GM23248 (cell line): ENCODE results near the gene USP46. TPM values are rescaled to one million over a fixed set of nuclear protein-coding genes. Genes with fewer than 3 reads are reported as not detected.

Source experiments
- DNase-seq: peaks from one replicate; pipeline ENCODE4 v3.0.0-alpha.2; 2015
- H2AFZ ChIP-seq: fragments of 200-600 bp; sonication (generic); 2 replicates; pipeline ENCODE4 v1.6.1; 2016; ENCODE audit warnings: antibody characterized with exemption
- H3F3A ChIP-seq: fragments of 200-600 bp; sonication (generic); 2 replicates; pipeline ENCODE4 v1.6.1; 2016; ENCODE audit warnings: mild to moderate bottlenecking, antibody characterized with exemption, mixed run types; ENCODE audit not compliant: insufficient read depth
- H3K27ac ChIP-seq: fragments of 200-600 bp; sonication (generic); 2 replicates; pipeline ENCODE4 v1.5.1; 2016; ENCODE audit warnings: mild to moderate bottlenecking
- H3K27me3 ChIP-seq: fragments of 200-600 bp; sonication (generic); replicated peaks from 2 replicates; pipeline ENCODE4 v1.6.1; 2016; ENCODE audit warnings: mild to moderate bottlenecking; ENCODE audit not compliant: insufficient read depth
- H3K36me3 ChIP-seq: fragments of 200-600 bp; sonication (generic); 2 replicates; pipeline ENCODE4 v1.6.1; 2016; ENCODE audit warnings: low read depth, mild to moderate bottlenecking
- H3K4me1 ChIP-seq: fragments of 200-600 bp; sonication (generic); 2 replicates; pipeline ENCODE4 v1.6.1; 2016; ENCODE audit warnings: mild to moderate bottlenecking; ENCODE audit not compliant: insufficient read depth
- H3K4me2 ChIP-seq: fragments of 200-600 bp; sonication (generic); one replicate; pipeline ENCODE4 v1.6.1; 2016; ENCODE audit warnings: mild to moderate bottlenecking; ENCODE audit not compliant: unreplicated experiment
- H3K4me3 ChIP-seq: fragments of 200-600 bp; sonication (generic); 2 replicates; pipeline ENCODE4 v1.5.1; 2016; ENCODE audit warnings: mild to moderate bottlenecking
- H3K79me2 ChIP-seq: fragments of 200-600 bp; sonication (generic); 2 replicates; pipeline ENCODE4 v1.6.1; 2016; ENCODE audit warnings: mild to moderate bottlenecking; ENCODE audit not compliant: insufficient read depth
- H3K9ac ChIP-seq: fragments of 200-600 bp; sonication (generic); 2 replicates; pipeline ENCODE4 v1.6.1; 2016; ENCODE audit warnings: mild to moderate bottlenecking
- H3K9me2 ChIP-seq: fragments of 200-600 bp; sonication (generic); 2 replicates; pipeline ENCODE4 v1.6.1; 2016; ENCODE audit warnings: mixed run types, mild to moderate bottlenecking, moderate library complexity; ENCODE audit not compliant: insufficient read depth
- H3K9me3 ChIP-seq: fragments of 200-600 bp; sonication (generic); one replicate; pipeline ENCODE4 v1.6.1; 2017; ENCODE audit warnings: low read depth
- H4K20me1 ChIP-seq: fragments of 200-600 bp; sonication (generic); 2 replicates; pipeline ENCODE4 v1.6.0; 2016; ENCODE audit not compliant: insufficient read depth
- EZH2 ChIP-seq: fragments of 200-600 bp; sonication (generic); IDR thresholded peaks from 2 replicates; pipeline ENCODE4 v1.6.1; 2018; ENCODE audit warnings: antibody characterized with exemption, mild to moderate bottlenecking; ENCODE audit not compliant: insufficient read depth, poor library complexity, severe bottlenecking
- EZH2phosphoT487 ChIP-seq: fragments of 200-600 bp; sonication (generic); IDR thresholded peaks from 2 replicates; pipeline ENCODE4 v1.6.1; 2018; ENCODE audit warnings: antibody characterized with exemption, moderate library complexity, mild to moderate bottlenecking, low read depth; ENCODE audit not compliant: insufficient read depth
- WGBS, 2 experiments: methylation state at CpG; one replicate each; pipeline ENCODE4 v1.1.6; 2015 to 2017; ENCODE audit warnings: low lambda C conversion rate in 2 of 2, low coverage in 1 of 2; ENCODE audit errors: missing lambda C conversion rate in 2 of 2; 5-methylcytosine and 5-hydroxymethylcytosine counted together
- in situ Hi-C: fragments of 300-500 bp; cut with MboI; formaldehyde crosslinking; loops from 2 replicates; pipeline ENCODE4 v1.15.0; 2020
- polyA plus RNA-seq: library from polyadenylated mRNA; unstranded; fragments of >200 nt; fragmentation: Nextera tagmentation; extraction: Ambion mirVana; gene quantifications from 2 replicates; pipeline ENCODE4 v1.2.1, GENCODE V29; 2016
- total RNA-seq: library from RNA; depleted of rRNA; stranded (reverse); fragments of >200 nt; shearing (Covaris generic); gene quantifications from 2 replicates; pipeline ENCODE4 v1.2.3, GENCODE V29; 2014

USP46 gene
- total and polyA plus RNA-seq, 2 experiments from 2014 or later: 9.4 to 11.3 TPM

- no peak overlapping the region for H2AFZ ChIP-seq
- no peaks in the 10 kb centered on the region for H3K9me3 ChIP-seq
- no peak overlapping the region for H3K4me3 ChIP-seq
- H3K79me2 ChIP-seq: peaks cover 59% of the 10 kb centered on the region
- DNase-seq: no peak
- no peaks in the 10 kb centered on the region for H3K27me3 ChIP-seq
- H3K27ac ChIP-seq: no peak overlapping the region
- no peaks in the 10 kb centered on the region for H3K9me2 ChIP-seq
- no peak for TF ChIP-seq EZH2phosphoT487
- TF ChIP-seq EZH2: no peak
- no peak overlapping the region for H3K4me2 ChIP-seq
- H3K9ac ChIP-seq: no peak overlapping the region
- peaks cover 6% of the 10 kb centered on the region; the same call in 1 of the 2 replicates for H3K4me1 ChIP-seq
- H3K36me3 ChIP-seq: no peaks in the 10 kb centered on the region
- in situ Hi-C loops: no loop called here
- no peaks in the 10 kb centered on the region for H3F3A ChIP-seq
- H4K20me1 ChIP-seq: no peaks in the 10 kb centered on the region
Measured at GRCh38 chr4:52655506-52655905, 3.6 kb downstream of the USP46 start.

GRCh38 chr4:52651996-52652672 lies 7.0 kb downstream of the USP46 start:
- Histone ChIP-seq H3K9me2 (no peaks in the 10 kb centered on the region), H3K9me3 (no peaks in the 10 kb centered on the region), H3K4me3 (no peak overlapping the region), H2AFZ (no peak overlapping the region), H3K27me3 (no peaks in the 10 kb centered on the region), H3K4me2 (no peak overlapping the region), H3K9ac (no peak overlapping the region), H3F3A (no peaks in the 10 kb centered on the region), H3K27ac (no peak overlapping the region), H3K36me3 (no peaks in the 10 kb centered on the region), H4K20me1 (no peaks in the 10 kb centered on the region), H3K79me2 (peaks cover 83% of the 10 kb centered on the region), H3K4me1 (no peaks in the 10 kb centered on the region)
- in situ Hi-C loops: no loop called here
- no peak for TF ChIP-seq EZH2
- no peak for TF ChIP-seq EZH2phosphoT487
- 22 to 33% methylated on average over 2 of the region's 2 CpGs for WGBS, 2 experiments
- no peak for DNase-seq

- Histone ChIP-seq H2AFZ (no peak overlapping the region), H3K4me1 (no peaks in the 10 kb centered on the region), H4K20me1 (no peaks in the 10 kb centered on the region), H3K4me3 (no peak overlapping the region), H3K9me2 (no peaks in the 10 kb centered on the region), H3K9me3 (no peaks in the 10 kb centered on the region), H3K4me2 (no peak overlapping the region), H3K27me3 (no peaks in the 10 kb centered on the region), H3K27ac (no peak overlapping the region), H3K9ac (no peak overlapping the region), H3K79me2 (peaks cover 78% of the 10 kb centered on the region), H3F3A (no peaks in the 10 kb centered on the region), H3K36me3 (no peaks in the 10 kb centered on the region)
- in situ Hi-C loops: no loop called here
- WGBS, 2 experiments: 94 to 100% methylated on average over 1 of the region's 1 CpG
- TF ChIP-seq EZH2 (no peak), EZH2phosphoT487 (no peak)
- no peak for DNase-seq
Measured at GRCh38 chr4:52648836-52649235, 10.3 kb downstream of the USP46 start.

DNA sequence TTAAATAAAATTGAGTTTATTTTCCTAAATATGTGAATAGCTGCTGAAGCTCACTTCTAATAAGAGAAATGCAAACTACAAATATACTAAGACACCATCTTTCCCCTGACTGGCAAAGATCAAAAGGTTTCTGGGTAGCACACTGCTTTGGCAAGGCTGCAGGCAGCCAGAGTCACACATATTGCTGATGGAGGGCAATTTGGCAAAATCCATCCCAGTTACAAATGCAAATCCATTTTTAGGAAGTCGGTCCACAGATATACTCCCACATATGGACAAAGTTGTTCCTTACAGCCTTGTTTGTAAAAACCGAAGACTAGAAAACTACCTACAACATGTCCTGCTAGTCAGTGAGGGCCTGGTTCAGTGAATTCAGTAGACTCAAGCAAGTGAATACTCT lies 12.4 kb downstream of the USP46 start:
- DNase-seq: no peak
- TF ChIP-seq EZH2 (no peak), EZH2phosphoT487 (no peak)
- Histone ChIP-seq H3K9ac (no peak overlapping the region), H3K4me1 (peaks cover 14% of the 10 kb centered on the region; the same call in 1 of the 2 replicates), H3K4me3 (no peak overlapping the region), H2AFZ (no peak overlapping the region), H3F3A (0 out of 2 replicates have a peak, but pooled peaks cover 3% of the 10 kb centered on the region), H3K9me2 (no peaks in the 10 kb centered on the region), H4K20me1 (peaks cover 8% of the 10 kb centered on the region; the same call in 1 of the 2 replicates), H3K9me3 (no peaks in the 10 kb centered on the region), H3K36me3 (no peaks in the 10 kb centered on the region), H3K4me2 (no peak overlapping the region), H3K27me3 (no peaks in the 10 kb centered on the region), H3K79me2 (peaks cover 70% of the 10 kb centered on the region), H3K27ac (no peak overlapping the region)
- 76 to 83% methylated on average over 2 of the region's 2 CpGs for WGBS, 2 experiments
- in situ Hi-C loops: no loop called here

DNA sequence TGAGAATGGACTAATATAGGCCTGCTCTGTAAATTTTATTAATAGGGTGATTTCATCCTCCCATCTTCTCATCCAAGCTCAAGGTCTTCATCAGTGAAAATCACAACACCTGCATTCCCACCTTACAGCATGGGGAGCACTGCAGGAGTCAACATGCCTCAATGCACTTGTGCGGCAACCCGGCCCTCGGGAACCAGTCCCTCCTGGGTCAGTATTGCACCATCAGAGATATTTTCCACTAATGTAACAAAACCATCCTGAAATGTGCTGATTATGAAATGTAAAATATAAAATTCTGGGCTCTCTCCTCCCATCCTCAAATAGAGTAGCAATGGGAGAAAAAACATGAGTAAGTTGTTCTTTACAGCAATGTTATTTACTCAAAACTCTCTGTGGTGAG lies 13.0 kb downstream of the USP46 start:
- 86 to 91% methylated on average over 3 of the region's 3 CpGs for WGBS, 2 experiments
- Histone ChIP-seq H3K27me3 (no peaks in the 10 kb centered on the region), H3K4me1 (peaks cover 21% of the 10 kb centered on the region; the same call in 1 of the 2 replicates), H3K79me2 (peaks cover 64% of the 10 kb centered on the region), H3K9ac (no peak overlapping the region), H2AFZ (no peak overlapping the region), H3F3A (0 out of 2 replicates have a peak, but pooled peaks cover 3% of the 10 kb centered on the region), H3K36me3 (no peaks in the 10 kb centered on the region), H3K27ac (no peak overlapping the region), H3K9me3 (no peaks in the 10 kb centered on the region), H3K4me3 (no peak overlapping the region), H4K20me1 (peaks cover 8% of the 10 kb centered on the region; the same call in 1 of the 2 replicates), H3K9me2 (no peaks in the 10 kb centered on the region), H3K4me2 (no peak overlapping the region)
- no peak for DNase-seq
- TF ChIP-seq EZH2: no peak
- TF ChIP-seq EZH2phosphoT487: no peak
- in situ Hi-C loops: no loop called here
